HK-2 (cell line): Measurements from ENCODE around the gene STARD13.

ENCODE experiments used
- DNase-seq: peaks from one replicate; pipeline ENCODE4 v3.0.0-alpha.2; 2018; ENCODE audit not compliant: unreplicated experiment

The STARD13 gene

DNA sequence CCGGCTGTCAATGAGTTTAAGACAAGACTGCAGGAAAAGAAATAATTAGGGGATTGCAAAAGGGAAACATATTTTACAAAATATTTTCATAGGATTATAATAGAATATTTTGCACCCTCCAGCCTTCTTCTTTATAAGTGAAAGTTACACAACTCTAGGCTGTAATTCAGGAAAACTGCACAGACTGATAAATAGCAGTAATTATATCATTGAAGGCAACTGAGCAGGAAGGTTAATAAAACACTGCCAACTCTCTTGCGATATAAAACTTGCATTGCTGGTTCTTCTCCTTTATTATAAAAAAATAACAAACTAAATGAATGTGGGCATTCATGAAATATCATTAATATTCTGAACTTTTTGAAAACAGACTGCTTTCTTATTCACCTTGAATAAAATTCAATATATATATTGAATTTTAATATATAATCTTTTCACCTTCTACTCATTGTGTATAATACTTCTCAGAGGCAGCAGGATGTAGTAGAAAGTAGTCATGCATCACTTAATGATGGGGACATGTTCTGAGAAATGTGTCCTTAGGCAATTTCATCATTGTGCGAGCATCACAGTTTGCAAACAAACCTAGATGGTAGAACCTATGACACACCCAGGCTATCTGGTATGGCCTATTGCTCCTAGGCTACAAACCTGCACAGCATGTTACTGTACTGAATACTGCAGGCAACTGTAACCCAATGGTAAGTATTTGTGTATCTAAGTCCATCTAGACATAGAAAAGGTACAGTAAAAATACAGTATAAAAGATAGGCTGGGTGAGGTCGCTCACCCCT lies 24.9 kb upstream of the STARD13 start:
- no peak for DNase-seq

DNA sequence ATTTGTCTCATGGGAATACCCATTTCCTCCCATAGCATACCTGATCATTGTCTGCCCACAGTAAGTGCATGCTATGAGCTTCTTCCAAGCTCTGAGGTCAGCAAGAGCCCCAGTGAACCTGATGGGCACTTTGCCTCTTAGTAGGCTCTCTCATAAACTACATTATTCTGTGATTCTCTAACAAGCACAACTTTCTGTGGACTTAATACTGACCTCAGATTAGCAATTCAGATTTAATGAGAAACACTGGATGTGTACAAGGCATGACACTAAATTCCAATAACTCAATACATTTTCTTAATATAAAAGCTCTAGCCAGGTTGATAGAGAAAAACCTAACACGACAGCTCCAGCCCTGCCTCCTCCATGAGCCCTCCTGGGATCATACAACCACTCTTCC lies 23.3 kb upstream of the STARD13 start:
- no peak for DNase-seq

DNA sequence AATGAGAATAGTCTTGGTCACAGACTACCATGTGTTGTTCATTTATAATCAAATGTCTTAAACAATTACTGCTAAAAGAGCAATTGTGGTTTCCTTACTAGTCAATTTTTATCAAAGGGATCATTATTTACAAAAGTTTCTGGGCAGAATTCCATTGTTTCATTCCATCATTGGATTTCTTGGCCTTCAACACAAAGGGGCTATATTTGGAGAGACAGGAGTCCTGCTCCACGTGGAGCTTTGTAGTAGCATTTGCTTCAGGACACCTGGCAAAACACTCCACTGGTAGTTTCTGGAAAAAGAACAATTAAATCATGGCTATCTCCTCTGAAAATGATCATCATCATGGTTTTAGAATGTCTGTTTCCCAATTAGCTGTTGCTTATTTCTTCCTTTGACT lies 22.3 kb upstream of the STARD13 start:
- DNase-seq: no peak

DNA sequence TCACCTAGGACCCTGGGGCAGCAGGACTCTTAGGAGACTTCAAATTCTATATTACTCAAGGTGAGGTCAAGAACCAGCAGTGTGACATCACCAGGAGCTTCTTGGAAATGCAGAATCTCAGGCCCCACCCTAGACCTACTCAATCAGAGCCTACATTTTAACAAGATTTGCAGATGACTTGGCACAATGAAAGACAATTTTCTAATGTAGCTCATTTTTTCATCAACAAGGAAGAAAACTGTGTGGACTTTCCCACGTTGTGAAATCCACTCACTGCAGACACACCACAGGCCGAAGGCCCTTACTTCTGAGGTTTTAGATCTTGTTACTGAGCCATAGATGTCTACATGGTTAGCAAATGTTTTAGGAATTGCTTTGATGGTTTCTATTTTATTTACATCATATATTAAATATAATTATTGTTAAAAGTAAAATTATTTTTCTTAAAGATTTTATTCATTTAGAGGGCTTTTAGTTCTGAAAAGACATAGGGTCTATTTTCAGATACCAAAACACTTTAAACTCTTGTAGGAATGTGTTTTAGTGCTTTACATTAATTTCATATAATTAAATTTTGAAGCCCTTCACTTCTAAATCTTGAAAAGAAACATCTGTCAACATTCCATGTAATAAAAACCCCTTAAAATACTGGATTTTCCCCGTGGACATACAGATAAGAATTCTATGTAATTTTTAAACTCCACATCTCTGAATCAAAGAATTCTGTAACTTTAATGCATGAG lies 18.5 kb upstream of the STARD13 start:
- no peak for DNase-seq

DNA sequence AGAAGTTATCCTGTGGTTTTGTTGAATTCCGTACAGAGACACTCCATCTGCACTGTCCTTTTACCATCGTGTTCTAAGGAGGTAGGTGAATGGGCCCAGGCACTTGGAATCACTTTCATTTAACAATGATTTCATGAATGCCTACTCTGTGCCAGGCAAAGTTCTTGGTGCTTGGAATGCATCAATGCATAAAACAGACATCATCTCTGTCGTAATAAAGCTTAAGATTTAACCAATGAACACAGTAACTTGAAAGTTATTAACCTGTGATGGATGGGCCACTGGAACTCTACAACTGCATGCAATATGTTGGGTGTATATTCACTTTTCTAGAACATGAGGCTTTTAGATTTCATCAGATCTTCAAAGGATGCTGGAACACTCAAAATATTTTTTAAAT lies 14.1 kb upstream of the STARD13 start:
- no peak for DNase-seq

DNA sequence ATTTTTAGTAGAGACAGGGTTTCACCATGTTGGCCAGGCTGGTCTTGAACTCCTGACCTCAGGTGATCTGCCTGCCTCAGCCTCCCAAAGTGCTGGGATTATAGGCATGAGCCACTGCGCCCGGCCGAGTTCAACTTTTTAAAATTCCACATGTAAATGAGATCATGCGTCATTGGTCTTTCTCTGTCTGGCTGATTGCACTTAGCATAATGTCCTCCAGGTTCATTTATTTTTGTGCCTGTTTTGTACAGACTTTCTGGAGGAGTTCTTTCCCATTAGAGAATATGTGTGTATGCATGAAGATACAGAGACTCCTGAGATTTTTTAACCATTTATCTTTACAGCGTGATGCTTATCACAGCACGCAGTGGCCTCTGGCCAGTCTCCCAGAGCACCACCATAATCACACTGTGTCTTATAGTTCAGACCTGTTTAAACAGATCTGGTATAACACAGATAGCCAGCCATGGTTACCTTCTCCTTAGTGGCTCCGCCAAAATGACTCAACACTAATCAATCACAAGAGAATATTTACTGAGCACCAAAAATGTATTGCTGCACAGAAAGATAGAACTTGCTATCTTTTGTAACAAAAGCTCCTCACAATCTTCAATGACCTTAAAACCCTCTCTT lies 11.4 kb upstream of the STARD13 start:
- DNase-seq: no peak

DNA sequence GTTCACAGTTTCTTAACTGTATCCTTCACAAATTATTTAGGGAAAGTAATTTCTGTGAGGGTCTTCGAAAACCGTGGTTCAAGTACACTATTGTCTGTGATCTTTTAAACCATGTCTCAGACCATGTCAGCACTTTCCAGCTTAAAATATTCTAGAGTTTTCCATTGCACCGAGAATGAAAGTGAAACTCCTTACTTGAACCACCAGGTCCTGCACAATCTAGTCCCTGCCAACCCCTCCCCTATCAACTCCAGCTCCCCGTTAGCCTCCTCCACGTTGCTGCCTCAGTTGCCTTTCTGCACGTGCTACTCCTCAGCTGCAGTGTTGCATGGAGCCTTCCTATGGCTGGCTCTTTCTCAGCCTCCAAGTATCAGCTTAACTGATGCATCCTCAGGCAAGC lies 7.2 kb upstream of the STARD13 start:
- DNase-seq: no peak

DNA sequence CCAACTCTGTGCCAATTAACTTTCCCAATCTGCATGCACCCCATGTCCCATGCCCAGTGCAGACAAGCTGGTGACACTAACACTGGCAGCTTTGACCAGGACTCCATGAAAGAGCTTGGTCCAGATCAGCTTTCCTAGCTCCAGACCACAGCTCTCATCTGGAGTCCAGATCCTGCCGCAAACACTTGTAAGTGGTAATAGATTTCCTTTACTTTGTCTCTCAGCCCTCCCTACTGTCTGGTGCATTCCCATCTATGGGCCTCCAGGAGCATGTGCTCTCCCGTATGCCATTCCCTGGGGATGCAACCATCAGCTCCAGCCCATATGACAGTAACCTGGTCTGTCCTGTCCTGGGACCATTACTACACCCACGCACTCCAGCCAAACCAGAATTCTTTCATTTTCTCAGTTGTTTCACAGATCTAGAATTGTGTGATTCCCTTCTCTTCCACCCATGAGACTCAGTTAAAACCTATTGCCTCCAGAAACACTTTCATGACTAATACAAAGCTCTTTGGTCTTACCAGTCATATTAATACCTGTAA lies 4.9 kb upstream of the STARD13 start:
- no peak for DNase-seq

DNA sequence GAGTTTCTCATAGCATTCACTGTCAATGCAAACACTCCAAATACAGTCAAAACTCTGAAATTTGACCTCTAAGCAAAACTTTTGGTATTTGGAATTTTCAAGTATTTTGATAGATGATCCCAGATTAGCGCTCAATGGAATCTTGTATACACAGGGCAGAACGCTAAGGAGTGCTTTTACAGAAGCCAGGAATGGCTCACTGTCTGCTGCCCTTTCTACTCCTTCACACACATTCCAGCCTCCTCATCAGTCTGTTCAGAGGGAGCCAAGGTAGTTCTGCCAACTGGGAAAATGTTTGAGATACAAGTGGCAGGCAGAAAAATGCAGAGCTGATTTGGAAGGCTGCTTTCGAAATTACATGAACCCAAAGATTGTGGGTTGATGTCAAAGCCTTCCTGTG lies 4.4 kb upstream of the STARD13 start:
- no peak for DNase-seq

DNA sequence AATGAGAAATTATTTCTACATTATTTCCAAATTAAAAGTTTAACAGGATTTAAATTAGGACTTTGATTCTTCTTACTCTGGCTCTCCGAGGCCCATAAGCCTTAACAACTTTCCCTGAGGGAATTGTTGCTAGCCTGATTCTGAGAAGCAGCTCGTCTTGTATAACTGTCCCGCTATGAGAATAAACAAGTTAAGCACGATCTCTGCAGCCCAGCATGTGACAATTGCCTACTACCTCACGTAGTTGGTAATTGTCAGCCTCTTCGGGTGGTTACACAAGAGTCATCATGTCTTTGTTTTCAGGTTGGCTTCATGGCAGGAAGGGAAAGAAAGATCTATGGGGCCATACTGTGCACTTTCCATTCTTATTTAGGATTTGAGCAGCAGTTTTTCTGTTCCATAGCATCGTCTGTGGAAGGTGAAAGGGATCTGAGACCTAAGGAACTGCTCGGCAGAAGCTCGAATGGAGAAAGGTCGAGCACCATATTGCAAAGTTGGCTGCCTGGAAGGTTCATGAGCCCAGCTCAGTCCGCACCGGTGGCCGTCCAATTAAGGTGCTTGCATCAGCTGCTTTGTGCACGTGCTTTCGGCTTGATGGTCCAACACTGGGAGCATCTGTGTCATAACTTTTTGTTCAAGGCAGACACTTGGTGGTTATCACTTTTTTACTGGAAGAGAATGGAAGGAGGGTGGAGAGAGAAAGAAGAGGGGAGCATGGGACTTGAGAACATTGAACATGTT lies 1.8 kb upstream of the STARD13 start:
- DNase-seq: no peak

DNA sequence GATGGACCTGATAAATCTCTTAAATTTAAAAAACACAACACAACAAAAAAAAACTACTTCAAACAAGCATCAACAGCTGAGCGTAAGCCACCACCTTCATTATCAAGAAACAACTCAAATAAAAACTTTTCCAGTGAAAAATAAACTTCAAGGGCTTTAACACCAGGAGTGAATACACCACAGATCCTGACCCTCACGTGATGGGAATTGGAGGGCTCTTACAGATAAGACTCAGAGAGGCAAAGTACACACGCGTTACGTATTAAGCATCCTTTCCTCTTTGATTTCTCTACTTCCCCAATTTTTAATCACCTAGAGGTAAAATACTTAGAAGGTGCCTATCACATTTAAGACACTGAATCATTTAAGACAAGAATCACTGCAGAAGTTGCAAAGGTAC lies 573 bp upstream of the STARD13 start:
- DNase-seq: no peak

DNA sequence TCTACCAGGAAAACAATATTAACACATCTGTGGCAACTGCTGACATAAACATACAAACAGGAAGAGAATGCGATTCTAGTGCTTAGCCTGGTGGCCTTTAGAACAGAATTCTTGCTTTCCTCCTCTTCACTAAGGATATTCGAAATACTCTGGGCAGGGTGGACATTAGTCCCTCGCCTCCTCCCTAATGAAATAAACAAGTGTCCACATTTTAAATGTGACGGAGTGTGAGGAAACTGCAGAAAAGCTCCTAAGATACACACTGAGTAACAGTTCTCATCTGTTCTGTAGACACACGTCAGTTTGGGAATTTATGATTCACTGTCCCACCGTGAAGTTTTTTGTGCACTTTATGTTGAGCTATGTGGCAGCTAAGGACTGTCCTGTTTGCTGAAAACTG lies 639 bp downstream of the STARD13 start:
- DNase-seq: no peak

DNA sequence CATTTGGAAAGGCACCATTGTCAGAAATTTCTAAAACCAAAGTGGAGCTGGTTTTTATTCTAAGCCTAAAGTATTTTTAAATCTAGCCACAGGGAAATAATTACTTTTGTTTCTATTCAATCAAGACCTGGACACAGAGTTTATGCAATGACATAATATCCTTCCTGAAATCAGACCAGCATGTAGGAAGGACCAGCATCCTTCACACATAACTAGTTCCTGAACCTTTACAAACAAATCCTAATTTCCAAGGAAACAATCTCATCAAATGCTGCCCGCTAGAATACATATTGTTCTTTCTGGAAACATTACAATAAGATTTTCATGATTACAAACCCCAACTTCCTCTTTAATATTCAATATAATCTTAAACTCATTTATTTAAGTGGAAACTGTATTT lies 1.5 kb downstream of the STARD13 start:
- no peak for DNase-seq

DNA sequence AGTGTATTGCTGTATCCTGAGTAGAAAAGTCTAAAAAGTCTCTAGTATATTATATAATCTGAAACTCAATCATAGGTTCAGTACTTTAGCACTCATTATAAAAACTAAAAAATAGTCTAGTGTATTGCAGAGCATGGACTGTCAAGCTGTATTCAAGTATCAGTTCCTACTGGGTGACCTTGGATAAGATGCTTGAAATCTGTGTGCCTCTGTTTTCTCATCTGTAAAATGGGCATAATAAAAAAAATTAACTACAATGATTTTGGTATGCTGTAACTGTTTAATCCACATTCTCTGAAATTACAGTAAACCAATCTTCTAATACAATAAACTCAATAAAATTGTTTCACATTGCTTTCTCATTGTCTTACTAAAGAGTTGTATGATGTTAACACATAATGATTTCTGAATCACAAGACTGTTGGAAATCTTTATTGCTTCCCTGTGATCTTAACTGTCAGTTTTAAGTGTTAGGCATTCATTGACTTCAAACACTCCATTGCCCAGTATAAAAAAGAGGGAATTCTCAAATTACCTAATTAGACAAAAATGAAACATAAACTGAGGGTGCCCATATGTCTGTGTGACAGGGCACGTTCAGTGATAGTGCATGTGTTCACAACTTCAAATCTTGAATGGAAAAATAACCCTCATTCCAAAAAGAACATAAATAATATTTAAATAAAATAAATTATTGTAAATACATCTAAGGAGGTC lies 2.2 kb downstream of the STARD13 start:
- DNase-seq: no peak

DNA sequence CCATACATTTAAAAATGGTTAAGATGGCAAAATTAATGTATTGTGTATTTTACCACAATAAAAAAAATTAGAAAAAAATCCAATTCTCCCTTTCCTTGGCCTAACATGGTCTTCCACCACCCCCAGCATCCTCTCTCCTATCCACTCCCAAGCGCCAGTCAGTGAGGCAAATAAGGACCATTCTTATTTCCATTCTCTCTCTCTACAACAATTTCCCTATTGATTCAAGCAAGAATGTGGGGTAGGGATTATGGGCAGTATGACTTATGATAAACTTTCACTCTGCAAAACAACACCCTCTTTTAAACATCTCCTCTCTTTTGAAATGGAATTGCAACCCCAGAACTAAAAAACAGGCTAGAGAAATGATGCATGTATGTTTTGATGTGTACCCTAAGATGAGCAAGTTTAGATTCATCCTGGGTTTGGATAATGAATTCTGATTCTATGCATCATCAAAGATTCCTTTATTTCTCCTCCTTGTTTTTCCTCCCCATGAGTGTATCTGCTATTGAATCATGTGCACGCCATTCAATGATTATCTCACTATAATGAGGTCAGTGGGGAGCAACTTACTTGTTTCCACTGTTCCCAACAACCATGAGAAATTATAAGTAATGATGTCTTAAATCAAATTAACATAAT lies 3.5 kb downstream of the STARD13 start:
- no peak for DNase-seq

DNA sequence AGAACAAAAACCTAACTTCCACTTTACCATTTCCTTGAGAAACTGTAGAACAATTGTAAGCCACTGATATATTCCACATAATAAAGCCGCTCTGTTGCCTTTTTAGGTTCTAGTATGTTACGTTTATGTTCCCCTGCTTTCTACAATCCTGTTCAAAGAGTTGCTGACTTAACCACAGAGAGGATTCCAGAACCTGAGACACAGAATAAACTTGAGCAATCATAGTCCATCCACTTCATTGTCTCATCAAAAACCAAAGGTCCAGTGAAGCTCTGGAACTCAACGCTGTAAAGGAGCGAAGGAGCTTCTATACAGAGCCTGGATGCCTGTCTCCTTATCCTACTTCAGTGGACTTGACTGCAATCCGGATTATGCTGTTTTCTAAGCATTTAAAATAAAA lies 4.6 kb downstream of the STARD13 start:
- DNase-seq: no peak

DNA sequence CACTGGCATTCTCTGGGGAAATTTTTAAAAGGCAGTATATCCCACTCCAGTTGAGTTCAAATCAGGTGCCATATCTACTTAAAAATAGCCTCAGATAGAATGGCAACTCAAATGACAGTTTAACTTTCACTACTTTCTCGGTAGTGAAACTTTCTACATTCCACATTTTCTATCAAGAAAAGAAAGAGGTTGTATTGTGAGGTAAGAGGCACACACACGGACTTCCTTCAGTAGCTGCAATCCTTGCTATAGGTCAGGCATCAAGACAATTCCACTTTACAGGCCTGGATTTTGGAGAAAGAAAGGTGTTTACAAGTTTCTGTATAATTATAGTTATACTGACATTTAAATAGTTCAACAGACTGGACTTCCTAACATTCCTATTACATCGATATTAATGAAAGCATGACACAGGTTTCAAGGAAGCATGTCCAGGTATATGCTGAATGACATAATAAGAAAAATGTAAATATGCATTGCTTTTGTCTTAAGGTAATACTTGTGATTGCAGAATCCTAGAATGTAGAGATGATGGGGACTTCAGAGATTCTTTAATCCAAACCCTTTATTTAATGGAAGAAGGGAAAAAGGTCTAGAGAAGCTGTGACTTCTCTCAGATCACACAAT lies 5.2 kb downstream of the STARD13 start:
- no peak for DNase-seq

DNA sequence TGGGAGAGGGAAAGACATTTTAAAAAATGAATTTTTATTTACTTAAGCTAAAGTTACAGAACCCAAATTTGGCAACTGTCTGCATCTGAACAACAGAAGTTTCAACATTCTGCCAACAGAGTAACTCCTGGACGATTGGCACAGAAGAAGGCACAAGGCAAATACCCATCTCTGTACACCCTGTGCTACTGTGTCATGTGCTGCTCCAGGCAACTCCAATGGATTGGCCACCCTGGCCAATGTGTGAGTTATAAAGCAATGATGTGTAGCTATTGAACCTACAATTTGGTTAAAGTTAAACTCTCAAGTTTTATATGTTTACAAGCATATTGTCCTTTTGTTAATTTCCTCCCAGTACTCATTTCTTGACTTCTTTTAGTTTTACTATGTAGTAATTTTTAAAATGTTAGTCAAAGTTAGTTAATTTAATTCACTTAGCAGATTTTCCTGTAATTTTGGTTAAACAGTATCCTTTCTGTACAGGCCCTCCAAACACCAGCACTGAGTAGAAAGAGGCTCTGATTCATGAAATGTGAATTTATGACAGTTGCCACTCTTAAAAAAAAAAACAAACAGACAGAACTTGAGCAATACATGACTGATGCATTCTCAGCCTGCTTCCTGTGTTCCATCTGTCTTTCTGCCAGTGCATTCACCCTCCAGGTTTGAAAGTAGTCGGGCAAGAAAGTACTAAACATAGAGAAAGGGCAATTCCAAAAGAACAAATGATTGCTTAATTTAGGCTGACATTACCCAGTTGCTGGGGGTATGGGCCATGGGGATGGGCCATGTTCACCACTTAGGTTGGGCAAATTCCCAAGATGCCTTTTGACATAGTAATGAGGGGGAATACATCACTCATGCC lies 5.9 kb downstream of the STARD13 start:
- peak; percentile 41 for DNase-seq

DNA sequence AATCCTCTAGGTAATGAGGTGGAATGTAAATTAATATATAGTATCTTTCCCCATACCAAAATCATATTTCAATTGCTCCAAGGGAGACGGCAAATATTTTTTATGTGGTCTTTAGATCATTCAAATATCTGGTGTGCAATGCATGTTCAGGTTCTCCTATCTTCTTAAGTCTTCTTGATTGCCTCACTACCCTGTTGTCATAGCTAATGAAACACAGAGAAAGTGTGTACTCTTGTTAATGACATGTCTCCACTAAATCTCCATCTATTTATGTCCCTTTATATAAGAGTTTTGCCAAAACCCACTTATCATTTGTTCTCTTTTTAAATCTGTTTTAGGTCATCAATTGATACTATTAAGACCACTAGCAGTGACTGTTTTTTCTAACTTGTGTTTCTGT lies 6.6 kb downstream of the STARD13 start:
- DNase-seq: no peak
